Activated CD4-positive, alpha-beta T cell treated with anti-CD3 and anti-CD28 coated beads for 1 hour (primary cell): Measurements from ENCODE around the gene AKNA.

Experiments
- DNase-seq: peaks from one replicate; pipeline ENCODE4 v3.0.0-alpha.2; 2020

AKNA gene

DNA sequence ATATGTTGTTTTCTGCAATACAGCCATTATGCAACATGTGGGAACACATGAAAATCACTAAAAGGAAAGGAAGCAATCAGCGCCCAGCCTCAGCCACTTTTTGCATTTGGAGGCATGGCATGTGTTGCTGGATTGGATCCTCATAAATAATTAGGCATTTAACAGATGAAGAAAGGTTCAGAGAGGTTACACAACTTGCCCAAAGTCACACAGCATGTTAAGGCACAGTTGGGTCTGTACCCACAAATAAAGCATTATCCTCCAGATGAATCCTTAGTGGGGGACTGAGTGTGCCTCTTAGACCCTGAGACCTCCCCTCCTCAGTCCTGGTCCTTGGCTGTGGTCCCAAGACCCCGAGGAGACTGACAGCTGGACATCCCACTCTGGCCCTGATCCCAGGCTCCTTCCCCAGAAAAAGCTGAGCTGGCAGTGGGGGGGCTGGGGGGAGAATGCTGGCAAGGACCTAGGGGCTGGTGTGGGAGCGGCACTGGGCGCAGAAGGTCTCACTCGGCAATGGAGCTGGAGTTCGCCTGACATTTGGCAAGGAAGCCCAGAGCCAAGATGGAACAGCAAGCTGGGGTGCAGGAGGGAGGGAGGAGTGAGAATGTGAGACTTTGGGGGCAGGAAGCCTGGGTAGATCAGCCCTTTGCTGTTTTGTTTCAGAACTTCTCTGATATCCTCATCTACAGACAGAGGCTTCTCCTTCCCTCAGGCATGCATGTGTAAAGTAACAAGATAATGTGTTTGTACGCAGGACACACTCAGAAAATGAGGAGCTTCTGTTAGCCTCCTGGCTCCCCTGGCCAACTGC is 6.9 kb upstream of the AKNA start:
- no peak for DNase-seq

DNA sequence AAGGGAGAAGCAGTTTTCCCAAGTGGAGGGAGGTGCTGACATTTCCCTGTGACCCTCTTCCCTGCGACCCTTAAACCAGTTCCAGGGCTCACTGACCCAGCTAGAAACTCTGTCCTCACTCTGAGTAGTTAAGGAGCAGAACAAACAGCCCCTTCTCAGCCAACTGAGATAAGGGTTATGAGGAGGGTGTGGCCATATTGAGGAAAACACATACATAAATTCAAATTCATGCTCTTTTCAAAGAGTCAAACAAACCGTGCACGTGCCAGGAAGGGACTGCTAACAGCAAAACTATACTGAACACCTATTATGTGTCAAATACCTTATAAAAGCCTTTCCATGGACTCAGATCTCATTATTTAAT is 4.9 kb upstream of the AKNA start:
- DNase-seq = no peak

DNA sequence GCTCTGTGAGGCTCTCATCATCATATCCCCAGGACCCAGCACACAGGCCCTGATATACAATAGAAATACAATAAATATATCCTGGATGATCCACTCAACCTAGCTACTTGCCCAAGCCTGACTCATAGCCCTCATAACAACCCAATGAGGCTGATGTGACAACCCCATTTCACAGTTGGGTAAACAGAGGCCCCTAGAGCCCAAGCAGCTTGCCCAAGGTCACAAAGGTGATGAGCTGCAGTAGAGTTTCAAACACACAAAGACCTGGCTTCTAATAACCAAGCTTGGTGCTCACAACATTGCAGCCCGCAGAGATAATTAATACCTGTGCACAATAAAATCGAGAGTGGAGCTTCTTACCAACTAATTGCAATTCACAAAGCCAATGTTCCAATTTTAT is 3.2 kb upstream of the AKNA start:
- DNase-seq = no peak

DNA sequence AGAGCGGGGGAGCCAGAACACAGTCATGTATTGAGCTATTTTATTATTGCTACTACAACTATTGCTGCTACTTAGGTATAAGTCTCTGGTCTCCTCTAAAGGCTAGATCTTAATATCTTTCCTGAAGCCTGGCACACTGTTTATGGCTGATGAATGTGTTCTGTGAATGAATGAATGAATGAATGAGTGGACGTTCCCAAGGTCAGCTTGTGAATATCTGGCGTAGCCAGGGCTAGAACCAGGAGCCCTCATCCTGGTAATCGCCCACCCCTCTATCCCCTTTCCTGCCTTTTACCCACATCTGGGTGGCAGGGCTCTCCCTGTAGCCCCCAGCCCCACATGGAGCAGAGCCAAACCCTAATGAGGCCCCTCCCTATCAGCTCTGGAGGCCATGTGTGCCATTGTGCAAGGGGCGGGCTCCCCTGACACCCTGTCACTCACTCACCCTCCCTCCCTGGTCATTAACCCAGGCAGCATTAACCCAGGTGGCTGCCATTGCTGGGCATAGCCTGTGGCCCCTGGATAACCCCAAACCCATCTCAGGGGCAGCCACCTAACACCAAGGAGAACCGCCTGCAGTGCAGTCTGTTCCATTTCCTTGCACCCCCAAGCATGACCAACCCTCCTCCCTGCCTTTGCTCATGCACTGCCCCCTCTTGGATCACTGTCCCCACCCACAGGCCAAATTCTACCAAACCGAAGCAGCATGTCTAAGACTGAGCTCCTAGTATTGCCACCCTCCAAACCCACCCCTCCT is 2.0 kb upstream of the AKNA start:
- DNase-seq = no peak

DNA sequence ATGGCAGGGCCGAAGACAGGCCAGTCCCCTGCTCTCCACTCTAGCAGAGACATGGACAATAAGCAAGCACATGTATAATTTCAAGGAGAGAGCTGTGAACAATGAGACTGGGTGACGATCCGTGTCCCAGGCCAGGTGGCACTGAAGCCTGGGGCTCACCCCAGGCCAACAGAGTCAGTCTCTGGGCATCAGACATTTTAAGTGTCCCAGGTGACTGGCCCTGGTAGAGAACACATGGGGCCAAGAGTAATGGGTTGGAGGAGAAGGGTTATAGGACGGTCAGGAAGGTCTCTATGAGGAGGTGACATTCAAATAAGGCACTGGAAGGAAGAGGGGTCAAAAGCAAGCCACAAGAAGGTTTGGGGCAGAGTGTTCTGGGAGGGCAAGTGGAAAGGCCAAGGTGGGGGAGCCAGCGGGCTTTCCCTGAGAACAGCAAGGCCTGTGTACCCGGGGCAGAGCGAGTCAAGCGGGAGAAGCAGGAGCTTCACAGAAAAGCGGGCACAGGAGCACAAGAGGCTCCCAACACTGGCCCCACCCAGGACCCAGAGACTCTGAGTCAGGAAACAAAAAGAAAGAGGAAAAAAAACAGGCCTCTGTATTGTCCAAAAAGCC is 1.1 kb upstream of the AKNA start:
- DNase-seq = no peak

DNA sequence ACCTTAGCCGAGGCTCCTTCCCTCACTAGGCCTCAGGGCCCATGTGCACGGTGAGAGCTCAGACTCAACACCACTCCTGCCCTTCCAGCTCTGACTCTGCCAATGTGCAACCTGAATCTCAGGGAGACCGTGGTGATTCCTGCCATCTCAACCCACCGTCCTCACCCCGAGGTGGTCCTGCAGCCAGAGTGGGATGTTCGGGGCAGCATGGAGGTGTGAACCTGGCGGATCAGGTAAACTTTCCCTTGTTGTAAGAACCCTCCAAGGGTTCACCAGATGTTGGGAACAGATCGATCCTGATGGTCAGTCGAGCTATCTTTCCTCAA is 538 bp upstream of the AKNA start:
- no peak for DNase-seq

DNA sequence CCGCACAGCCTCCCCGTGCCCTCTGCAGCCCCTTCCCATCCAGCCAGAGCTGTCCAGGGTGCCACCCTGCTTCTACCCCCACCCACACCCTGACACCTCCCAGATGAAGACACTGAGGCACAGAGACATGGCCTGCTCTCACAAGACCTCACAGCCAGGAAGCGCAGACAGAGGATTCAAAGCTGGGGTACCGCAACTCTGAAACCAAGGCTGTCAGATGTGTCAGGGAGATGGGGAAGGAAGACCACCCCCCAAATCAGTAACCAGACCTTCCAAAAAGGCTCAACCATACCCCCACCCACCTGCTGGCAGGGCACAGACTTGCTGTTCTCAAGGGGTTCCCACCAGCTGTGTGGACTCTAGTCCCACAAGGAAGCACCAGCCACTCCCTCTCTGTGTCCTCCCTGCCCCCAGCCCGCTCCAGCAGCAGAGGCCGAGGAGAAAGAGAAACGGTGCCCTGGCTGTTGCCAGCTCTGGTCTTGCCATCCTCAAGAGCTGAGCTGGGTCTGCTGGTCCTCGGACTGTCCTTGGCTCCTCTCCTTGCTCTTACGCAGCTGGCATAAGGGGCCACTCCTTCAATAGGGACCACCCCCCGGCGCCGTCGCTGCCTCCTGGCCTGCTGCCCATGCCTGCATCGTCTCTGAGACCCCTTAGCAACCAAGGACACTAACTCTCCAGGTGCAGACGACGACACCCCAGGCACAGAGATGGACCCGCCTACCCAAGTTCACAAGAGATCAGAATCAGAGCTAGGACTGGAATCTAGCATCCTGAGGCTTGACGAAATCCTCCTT is 699 bp downstream of the AKNA start:
- no peak for DNase-seq

DNA sequence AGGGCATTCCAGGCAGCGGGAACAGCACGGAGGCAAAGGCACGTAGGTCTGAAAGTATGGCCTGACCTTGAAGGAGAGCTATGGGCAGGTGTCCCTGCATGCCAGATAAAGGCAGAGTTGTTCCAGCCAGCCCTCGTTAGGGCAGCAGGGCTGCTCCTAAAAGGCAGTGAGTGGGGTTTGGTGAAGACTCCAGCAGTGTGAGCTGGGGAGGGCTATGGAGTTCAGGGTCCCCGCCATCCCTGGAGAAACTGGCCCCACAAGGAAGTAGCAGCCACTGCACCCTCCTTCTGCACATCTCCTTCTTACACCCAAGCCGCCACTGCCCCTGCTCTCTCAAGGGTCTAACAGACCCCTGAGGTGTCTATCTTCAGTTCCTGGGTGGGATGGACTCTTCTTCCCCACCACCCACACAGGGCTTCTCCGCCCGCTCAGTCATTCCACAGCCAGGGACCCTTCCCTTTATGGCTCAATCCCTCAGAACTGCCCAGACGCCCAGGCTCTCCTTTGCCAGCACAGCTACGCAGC is 1.4 kb downstream of the AKNA start:
- no peak for DNase-seq

DNA sequence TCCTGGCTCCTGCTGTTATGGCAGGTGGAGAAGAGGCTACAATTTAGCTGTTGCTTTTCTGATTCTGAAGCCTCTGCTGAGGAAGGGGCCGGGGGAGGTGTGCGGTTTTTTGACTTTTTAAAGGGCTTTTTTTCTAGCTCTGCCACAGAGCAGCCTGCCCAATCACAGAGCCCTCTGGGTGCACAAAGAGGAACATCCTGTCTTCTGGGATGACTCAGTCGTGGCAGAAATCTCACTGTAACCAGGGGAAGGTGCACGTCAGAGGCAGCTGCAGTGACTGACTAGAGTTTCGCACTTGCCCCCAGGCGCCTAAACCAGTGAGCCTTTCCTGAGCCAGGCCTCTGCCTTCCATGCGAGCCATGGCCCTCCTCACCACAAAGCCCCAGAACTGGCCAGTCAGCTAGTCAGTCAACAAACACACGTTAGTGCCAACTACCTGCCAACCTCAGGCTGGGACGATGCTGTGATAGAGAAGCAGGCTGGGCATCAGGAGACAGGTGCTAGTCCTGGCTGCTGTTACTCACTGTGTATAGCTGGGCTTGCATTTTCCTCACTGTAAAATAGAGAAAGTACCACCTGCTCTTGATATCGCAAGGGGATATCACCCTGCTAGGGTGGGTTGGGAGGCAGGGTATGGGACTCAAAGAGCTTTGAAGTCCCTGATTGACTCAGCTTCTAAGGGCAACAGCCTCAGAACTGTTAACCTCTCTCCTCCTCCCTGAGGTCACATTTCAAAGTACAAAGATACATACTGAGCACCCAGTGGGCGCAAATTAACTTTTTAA is 2.2 kb downstream of the AKNA start:
- DNase-seq = peak; percentile 81

DNA sequence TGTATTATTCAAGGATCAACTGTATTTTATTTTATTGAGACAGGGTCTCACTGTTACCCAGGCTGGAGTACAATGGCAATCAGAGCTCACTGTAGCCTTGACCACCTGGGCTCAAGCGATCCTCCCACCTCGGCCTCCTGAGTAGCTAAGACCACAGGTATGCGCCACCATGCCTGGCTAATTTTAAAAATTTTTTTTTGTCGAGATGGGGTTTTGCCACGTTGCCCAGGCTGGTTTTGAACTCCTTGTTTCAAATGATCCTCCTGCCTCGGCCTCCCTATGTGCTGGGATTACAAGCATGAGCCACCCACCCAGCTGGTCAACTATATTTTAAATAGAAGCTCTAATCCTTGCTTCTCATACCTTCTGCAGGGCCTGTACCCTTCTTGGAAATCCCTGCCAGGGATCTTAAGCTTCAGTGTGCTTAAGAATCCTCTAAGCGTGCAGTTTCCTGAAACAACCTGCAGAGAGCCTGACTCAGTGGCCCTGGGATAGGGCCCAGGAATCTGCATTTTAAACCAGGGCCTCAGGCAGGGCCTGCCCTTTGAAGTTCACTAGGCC is 2.9 kb downstream of the AKNA start:
- DNase-seq = no peak

DNA sequence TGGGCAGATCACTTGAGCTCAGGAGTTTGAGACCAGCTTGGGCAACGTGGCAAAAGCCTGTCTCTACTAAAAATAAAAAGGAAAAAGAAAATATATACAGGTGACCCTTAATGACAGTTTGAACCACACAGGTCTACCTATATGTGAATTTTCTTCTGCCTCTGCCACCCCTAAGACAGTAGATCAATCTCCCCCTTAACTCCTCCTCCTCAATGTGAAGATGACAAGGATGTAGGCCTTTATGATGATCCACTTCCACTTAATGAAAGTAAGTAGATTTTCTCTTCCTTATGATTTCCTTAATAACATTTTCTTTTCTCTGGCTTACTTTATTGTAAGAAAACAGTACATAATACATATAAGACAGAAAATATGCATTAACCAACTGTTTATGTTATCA is 3.4 kb downstream of the AKNA start:
- no peak for DNase-seq

DNA sequence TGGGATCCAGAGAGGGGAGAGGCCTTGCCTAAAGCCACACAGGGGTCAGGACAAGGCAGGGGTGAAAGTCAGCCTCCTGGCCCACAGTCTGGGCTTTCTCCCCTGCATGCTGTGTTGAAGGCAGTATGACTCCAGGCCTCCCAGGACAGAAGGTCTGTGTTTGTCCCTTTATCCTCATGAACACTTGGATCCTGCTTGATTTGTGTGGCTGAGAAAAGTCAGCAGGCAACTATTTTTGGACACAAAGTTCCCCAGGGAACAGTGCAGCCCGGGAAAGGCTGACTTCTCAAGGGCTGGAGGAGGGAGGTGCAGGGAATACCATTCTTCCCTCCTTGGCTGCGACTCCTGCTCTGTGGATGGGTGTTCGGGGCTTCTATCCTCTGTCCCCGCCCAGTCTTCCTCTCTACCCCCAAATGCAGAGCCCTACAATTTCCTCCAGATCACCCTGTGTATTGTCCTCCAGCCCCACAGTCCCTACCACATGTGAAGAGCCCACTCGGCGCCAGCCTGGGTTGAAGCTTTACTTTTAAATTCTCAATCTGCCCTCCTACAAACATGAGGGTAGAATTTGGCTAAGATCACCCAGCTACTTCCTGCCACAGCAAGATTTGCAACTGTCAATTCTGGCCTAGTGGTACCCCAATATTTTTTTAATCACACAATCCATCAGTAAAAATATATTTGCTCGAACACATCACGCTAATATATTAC is 4.1 kb downstream of the AKNA start:
- DNase-seq = no peak

DNA sequence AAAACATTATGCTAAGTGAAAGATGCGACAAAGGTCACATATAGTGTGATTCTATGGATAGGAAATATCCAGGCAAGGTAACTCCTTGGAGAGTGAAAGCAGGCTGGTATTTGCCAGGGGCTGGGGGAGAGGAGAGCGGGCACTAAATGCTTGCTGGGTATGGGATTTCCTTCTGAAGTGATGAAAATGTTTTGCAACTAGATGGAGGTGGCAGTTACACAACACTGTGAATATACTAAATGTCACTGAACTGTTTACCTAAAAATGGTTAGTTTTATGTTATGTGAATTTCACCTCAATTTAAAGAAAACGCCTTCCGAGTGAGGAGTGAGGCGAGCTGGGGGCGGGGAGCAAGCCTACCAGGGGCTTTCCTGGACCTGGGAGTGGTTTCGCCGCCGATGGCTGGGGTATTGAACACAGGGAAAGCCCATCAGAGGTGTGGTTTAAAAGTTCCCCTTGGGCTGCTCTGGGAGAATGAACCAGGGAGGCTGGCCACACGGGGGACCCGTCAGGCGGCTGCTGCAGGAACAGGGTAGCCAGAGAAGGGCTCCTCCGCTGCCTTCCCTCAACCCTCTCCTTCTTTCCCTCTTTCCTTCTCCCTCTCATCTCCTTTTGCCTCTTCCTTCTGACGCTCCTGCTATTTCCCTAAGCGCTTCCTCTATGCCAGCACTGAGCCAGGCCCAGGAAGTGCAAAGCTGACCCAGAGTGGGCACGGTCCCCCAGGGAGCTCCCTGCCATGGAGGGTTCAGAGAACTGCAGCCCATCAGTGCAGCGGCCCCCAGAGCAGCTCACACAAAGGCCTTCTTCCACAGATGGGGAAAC is 4.9 kb downstream of the AKNA start:
- DNase-seq = peak; percentile 48

DNA sequence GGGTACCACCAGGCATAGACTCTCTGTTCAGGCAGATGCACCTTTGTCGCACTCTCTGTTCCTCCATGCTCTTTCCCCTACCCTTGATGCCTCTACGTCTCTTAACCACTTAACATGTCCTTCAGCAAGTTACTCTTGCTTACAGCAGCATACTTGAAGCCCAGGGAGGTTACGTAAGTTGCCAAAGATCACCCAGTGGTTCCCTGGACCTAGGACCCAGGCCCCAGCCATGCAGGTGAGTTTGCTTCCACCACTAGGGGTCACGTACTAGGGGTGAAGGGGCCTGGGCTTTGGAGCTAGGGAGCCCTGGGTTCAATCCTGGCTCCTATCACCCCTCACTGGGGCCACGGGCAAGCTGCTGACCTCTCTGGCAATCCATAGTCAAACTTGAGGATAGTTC is 8.9 kb downstream of the AKNA start:
- no peak for DNase-seq

DNA sequence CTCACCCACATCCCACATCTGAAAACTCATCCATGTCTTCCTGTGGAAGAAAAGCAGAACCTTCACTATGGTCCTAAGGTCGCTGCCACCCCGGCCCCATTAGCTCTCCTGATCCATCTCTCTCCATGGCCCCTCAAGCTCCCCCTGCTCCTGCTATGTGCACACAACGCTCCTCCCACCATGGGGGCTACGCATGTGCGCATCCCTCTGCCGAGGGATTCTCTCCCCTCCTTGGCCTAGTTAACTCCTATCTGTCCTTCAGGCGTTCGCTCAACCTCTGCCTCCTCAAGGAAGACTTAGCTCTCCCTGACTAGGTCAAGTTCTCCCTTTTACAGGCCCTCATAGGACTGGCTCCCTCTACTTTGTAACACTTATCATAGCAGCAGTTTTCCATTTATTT is 9.8 kb downstream of the AKNA start:
- DNase-seq = no peak

DNA sequence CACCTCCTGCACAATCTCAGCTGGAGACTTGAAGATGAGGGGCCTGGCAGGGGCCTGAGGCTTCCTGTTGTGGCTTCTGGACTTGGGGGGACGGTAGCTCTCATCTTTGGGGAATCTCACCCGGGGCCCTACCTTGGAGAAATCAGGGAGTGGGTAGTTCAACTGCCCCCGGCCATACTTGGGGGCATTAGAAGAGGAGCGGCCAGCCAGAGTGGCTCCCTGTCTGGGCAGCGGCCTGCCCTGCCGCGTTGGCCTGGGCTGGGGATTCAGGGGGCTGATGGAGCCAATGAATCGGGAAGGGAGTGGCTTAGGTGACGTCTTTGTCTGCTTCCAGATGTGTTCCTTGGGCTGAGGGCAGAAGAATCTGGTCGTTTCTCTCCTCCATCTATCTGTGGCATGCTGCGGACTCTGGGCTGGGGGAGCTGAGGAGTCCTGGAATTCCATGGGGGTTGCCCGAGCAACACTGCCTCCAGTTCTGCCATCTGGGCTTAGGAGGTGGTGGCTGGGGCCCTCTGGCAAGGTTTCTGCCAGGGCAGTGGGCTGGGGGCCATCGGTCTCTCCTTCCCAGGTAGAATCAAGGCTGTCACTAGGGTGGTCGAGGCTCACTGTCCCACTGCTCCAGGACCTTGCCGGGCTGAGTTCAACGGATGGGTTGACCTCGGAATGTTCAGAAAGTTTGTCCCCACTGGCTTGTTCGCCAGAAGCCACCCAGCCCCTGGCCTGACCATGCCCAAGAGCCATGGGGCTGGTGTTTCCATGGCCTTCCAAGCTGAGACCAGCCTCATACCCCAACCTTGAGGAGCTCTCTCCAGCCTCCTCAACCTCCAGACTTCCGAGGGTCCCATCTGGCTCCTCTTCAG is 11.0 kb downstream of the AKNA start:
- DNase-seq = no peak

DNA sequence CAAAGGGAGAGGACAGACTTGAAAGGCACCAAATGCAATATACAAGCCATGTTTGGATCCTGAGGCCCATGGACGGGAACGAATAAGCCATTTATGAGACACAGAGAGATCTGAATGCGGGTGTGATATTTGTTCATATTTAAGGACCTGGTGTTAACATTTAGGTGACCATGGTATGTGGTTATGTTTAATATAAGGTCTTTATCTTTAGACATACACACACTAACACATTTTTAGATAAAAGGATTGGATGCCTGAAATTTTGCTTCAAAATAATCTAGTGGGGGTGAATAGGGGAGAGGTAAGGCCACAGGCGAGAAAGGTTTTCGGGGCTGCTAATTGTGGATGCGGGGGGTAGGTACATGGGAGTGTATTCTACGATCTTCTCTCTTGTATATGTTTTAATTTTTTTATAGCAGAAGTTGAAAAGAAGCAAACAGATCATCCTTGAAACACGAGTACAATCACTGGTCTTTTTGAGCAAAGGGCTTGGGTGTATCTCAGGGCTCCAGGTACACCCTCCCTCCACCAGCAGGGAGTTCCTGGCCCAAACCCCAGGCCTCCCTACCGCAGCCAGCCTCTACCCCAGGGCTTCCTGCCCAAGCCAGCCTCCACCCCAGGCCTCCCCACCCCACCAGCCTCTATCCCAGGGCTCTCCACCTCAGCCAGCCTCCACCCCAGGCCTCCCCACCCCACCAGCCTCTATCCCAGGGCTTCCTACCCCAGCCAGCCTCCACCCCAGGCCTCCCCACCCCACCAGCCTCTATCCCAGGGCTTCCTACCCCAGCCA is 12.2 kb downstream of the AKNA start:
- no peak for DNase-seq

DNA sequence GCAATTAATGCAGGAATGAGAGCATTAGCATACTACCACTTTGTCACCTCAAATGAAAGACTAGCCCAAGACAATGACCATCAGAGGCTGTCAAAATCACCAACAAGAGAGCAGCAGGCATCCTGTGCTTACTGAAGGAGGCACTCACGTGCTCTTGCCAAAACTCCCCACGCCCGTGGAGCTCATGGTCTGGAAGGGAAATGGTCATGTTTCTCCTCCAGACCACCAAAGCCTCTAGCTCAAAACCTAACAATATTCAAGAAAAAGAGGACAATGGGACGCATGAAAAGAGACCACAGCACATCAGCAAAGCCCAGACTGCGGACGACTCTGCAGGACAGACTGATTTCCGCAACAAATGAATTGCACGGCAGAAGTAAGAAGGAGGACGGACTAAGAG is 12.8 kb downstream of the AKNA start:
- DNase-seq = no peak
